ENCODE results near the gene NT5DC1. TPM values are rescaled to one million over a fixed set of nuclear protein-coding genes. Genes with fewer than 3 reads are reported as not detected.

Gene NT5DC1
- total RNA-seq, 2 donors from 2014 or later, result 37.5 to 47.1 TPM

DNA sequence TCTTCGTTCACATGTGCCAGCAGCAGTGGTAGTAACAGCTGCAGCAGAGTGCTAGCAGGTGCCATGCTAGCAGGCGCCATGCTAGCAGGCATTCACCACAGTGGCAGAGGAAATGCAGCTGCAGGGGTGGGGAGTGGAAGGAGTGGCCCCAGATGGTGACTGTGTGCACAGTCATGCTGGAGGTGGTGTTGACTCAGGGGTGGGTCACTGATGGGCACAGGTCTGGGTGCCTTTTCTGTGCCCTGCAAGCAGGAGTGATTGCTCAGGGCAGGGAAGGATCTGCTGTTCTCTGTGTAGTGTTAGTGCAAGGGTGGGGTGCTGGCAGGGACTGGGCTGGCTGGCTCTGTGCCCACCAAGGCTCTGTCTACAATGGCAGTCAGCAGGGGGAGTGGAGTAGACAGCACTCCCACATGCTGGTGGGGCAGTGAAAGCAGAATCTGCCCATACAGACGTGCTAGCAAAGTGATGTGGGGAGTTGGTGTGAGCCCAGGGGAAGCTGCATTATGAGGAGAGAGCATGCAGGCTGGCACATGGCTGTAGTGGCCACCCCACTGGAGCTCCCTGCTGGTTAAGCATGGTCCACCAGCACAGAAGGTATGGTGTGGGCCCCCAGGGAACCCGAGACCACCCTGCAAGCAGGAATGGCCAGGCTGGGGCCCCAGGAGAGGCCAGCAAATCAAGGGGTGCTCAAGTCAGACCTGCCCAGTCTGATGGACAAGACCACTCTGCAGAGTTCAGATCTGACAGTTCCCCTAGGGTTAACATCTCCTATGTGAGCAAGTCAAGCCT is 164.6 kb downstream of the NT5DC1 start:
- Mint-ChIP-seq H3K4me1 (peaks cover 34% of the 10 kb centered on the region), H3K27ac (no peak overlapping the region), H3K9me3 (peaks cover 5% of the 10 kb centered on the region), H3K4me3 (no peak overlapping the region), H3K27me3 (no peaks in the 10 kb centered on the region), H3K36me3 (ENCODE audit: low read depth) (peaks cover 23% of the 10 kb centered on the region)
- peak; percentile 81 for ATAC-seq (replicated peaks)

DNA sequence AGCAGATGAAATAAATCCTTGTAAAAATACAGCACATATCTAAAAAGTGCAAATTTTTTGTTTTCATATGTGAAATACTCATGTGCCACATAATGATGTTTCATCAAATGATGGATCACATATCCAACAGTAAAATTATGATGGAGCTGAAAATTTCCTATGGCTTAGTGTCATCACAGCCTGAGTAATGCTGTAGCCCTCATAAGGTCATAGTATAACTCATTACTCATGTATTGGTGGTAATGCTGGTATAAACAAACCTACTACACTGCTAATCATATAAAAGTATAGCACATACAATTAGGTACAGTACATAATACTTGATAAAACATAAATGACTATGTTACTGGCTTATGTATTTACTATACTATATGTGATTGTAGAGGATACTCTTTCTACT is 166.2 kb downstream of the NT5DC1 start:
- Mint-ChIP-seq H3K9me3 (peaks cover 5% of the 10 kb centered on the region), H3K27me3 (no peaks in the 10 kb centered on the region)
- peak; percentile 63 for ATAC-seq (replicated peaks)

DNA sequence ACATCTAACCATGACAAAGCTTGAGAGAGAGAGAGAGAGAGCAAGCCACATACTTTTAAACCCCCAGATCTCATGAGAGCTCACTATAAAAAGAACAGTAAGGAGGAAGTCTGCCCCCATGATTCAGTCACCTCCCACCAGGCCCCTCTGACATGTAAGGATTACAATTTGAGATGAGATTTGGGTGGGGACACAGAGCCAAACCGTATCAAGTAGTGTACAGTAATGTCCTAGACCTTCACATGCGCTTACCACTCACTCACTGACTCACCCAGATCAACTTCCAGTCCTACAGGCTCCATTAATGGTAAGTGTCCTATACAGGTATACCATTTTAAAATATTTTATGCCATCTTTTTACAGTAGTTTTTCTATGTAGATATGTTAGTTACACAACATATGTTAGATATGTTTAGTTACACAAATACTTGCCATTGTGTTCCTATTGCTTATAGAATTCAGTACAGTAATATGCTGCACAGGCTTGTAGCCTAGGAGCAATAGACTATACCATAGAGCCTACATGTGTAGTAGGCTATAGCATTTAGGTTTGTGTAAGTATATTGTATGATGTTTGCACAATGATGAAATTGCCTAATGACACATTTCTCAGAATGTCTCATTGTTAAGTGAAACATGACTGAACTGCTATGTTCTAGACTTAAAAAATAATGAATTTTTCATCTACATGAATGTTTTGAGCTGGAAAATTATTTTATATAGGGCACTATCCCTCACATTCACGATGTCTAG is 167.4 kb downstream of the NT5DC1 start:
- Mint-ChIP-seq H3K4me3 (peak overlapping the region; percentile 26), H3K27ac (peak overlapping the region; percentile 39), H3K9me3 (no peaks in the 10 kb centered on the region), H3K27me3 (no peaks in the 10 kb centered on the region), H3K36me3 (ENCODE audit: low read depth) (peaks cover 41% of the 10 kb centered on the region), H3K4me1 (peaks cover 21% of the 10 kb centered on the region)
- ATAC-seq (replicated peaks), result peak; percentile 65

More for the DNA sequence above, 166.2 kb downstream of the NT5DC1 start:
- Mint-ChIP-seq H3K36me3 (ENCODE audit: low read depth) (peaks cover 32% of the 10 kb centered on the region), H3K4me3 (no peak overlapping the region), H3K4me1 (peaks cover 26% of the 10 kb centered on the region), H3K27ac (no peak overlapping the region)

DNA sequence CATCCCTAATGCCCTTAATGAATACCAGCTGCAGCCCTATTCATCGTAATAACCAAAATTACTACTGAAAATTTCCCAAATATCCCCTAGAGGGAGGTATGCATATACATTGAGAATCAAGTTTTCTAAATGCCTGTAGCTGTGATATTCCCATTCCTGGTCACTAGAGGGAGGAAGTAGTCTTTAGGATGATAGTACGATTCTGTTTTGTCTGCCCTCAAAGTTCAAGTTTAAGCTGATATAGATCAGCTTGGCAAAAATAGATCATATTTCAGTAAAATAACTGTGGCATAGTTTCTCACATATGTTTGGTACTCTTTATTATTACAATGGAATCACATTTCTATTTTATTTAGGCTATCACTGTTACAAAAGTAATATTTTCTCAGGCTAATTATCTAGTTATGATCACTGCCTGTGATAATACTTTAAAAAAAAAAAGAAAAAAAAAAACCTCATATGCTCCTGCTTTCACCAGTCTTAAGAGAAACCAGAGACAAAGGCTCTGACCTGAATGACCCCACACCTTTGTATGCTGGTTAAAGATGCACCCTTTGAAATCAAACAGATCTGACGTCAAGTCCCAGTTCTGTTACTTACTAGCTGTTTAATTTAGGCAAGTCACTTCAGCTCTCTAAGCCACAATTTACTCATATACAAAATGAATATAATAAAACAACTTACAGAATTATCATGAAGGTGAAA is 168.1 kb downstream of the NT5DC1 start:
- H3K27me3 Mint-ChIP-seq, result no peaks in the 10 kb centered on the region
- ATAC-seq (replicated peaks), result peak; percentile 39
- peak overlapping the region; percentile 26 for H3K4me3 Mint-ChIP-seq
- H3K36me3 Mint-ChIP-seq (ENCODE audit: low read depth), result peaks cover 48% of the 10 kb centered on the region
- no peaks in the 10 kb centered on the region for H3K9me3 Mint-ChIP-seq
- peaks cover 21% of the 10 kb centered on the region for H3K4me1 Mint-ChIP-seq
- peak overlapping the region; percentile 39 for H3K27ac Mint-ChIP-seq

DNA sequence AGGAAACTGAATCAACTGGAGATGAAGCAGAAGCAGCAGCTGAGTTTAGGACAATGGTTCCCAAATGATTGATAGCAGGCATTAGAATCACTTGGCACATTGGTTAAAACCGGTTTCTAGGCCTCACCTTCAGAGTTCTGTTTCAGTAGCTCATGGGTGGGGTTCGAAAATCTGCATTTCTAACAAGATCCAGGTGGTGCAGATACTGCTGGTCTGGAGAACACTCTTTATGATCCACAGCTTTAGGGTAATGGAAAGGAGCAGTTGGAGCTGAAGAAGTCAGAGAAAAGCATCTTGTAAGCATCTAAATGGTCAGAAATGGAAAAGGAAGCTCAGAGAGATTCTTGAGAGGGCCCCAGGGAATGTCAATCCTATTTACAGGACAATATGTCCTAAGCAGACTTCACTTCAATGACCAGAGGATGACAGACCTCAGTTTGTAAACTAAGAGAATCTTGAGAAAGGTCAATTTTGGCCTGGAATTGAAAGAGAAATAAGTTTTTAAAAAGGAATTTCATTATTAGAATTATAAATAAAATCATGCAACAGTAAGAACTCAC is 170.6 kb downstream of the NT5DC1 start:
- Mint-ChIP-seq H3K27ac (peak overlapping the region; percentile 52), H3K4me3 (no peak overlapping the region), H3K27me3 (no peaks in the 10 kb centered on the region), H3K9me3 (no peaks in the 10 kb centered on the region), H3K36me3 (ENCODE audit: low read depth) (peaks cover 63% of the 10 kb centered on the region), H3K4me1 (peaks cover 24% of the 10 kb centered on the region)
- no peak for ATAC-seq (replicated peaks)

DNA sequence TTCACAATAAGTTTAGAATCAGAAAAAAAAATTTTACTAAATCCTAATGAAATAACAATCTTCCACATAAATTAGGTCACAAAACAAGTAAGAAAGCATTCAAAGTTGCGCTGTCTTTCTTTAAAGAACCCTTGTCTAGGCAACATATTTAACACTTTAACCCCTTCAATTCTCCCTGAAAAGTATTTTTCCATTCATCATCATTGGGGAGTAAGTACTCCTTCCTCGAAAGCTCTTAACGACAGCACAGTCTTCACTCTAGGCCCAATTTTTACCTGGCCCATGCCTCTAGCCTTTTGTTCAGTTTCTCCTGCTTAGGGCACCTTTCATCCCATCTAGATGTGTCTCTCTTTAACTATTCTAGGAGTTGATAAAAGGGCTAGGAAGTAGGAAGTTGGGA is 176.5 kb downstream of the NT5DC1 start:
- Mint-ChIP-seq H3K36me3 (ENCODE audit: low read depth) (peaks cover 79% of the 10 kb centered on the region), H3K27ac (peak overlapping the region; percentile 100), H3K9me3 (no peaks in the 10 kb centered on the region), H3K4me3 (peak overlapping the region; percentile 95), H3K27me3 (no peaks in the 10 kb centered on the region), H3K4me1 (peaks cover 24% of the 10 kb centered on the region)
- no peak for ATAC-seq (replicated peaks)

DNA sequence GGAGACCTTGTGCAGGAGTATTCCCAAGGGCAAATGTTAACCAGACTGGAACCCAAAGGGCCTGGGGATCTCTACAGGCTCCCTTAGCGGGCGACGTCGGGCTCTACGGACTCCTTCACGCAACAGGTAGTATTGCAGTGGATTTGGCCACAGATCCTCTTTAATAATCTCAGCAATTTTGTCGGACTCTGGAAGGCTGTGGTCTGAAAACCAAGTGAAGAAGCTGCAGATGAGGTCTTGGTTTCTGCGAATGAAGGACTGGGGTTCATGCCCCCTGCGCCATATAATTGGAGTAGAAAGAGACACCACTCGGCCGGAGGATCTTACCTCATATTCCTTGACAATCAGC is 177.8 kb downstream of the NT5DC1 start:
- peaks cover 24% of the 10 kb centered on the region for H3K4me1 Mint-ChIP-seq
- peak overlapping the region; percentile 95 for H3K4me3 Mint-ChIP-seq
- no peak for ATAC-seq (replicated peaks)
- no peaks in the 10 kb centered on the region for H3K9me3 Mint-ChIP-seq
- H3K27me3 Mint-ChIP-seq, result no peaks in the 10 kb centered on the region
- peak overlapping the region; percentile 100 for H3K27ac Mint-ChIP-seq
- H3K36me3 Mint-ChIP-seq (ENCODE audit: low read depth), result peaks cover 66% of the 10 kb centered on the region

DNA sequence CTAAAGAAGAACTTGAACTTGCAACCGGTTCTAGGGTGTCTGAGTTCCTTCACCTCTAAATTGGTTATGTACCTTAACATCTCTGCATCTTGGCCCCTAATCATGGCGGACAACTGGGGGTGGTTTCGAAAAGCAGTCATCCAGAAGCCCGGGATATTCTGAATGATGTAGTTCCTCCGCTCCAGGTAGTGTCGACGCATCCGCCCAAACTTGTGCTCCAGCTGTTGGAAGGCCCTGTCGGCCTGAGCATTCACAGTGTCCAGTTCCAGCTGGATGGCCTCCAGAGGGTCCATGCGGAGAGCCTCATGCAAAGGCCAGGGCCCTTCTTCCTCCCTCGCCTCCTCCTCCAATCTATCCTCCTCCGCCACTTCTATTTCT is 178.2 kb downstream of the NT5DC1 start:
- no peaks in the 10 kb centered on the region for H3K9me3 Mint-ChIP-seq
- H3K36me3 Mint-ChIP-seq (ENCODE audit: low read depth), result peaks cover 62% of the 10 kb centered on the region
- H3K27me3 Mint-ChIP-seq, result no peaks in the 10 kb centered on the region
- peak; percentile 8 for ATAC-seq (replicated peaks)
- peak overlapping the region; percentile 95 for H3K4me3 Mint-ChIP-seq
- H3K27ac Mint-ChIP-seq, result peak overlapping the region; percentile 100
- peaks cover 24% of the 10 kb centered on the region for H3K4me1 Mint-ChIP-seq

DNA sequence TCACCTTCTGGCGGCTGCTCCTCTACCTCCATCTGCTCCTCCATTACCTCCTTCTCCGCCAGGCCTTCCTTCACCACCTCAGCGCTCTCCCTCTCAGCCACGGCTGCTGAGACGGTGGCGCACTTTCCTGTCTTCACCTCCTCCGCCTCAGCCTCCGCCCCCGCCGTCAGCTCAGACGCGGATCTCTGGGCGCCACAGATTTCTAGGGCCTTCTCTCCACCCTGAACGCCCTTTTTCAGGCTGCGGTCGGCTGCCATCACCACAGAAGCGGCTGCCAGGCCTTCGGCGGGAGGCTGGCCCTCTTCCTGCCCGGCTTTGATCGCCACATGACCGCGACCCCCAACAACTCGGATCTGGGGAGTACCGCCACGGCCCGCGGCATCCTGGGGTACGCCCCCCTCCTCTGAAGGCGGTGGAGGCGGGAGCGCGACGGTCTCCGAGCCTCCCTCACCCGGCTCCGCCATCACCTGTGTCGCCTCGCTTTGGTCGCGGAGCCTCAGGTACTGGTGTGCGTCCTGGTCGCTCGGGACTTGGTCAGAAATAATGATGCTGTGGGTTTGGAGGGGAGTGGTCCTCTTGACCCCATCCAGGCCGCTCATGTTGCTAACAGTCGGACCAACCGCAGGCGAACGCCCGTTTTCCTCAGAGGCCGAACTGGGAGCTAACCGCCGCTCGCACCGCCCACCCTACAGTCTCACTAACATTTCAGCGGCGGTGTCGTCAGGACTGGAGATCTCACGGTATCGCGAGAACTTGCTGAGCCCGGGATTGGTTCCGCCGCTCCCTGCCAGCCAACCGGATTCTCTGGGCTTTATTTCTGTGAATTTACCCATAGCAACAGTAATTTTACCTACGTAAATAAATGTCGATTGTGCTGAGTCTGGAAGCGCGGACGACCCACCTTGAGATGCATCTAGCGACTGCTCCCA is 178.8 kb downstream of the NT5DC1 start, which contains the start of gene TSPYL1:
Gene TSPYL1, minus strand, starts transcription at position 699 of the 929 bp plus-strand sequence. Its CDS starts 100 bp downstream, at position 599.
- H3K4me3 Mint-ChIP-seq, result peak within 1 kb of the TSS; percentile 95
- peaks cover 56% of the 10 kb centered on the region for H3K36me3 Mint-ChIP-seq (ENCODE audit: low read depth)
- peak within 1 kb of the TSS; percentile 100 for H3K27ac Mint-ChIP-seq
- peak; percentile 94 for ATAC-seq (replicated peaks)
- no peaks in the 10 kb centered on the region for H3K27me3 Mint-ChIP-seq
- no peaks in the 10 kb centered on the region for H3K9me3 Mint-ChIP-seq
- H3K4me1 Mint-ChIP-seq, result peaks cover 24% of the 10 kb centered on the region

DNA sequence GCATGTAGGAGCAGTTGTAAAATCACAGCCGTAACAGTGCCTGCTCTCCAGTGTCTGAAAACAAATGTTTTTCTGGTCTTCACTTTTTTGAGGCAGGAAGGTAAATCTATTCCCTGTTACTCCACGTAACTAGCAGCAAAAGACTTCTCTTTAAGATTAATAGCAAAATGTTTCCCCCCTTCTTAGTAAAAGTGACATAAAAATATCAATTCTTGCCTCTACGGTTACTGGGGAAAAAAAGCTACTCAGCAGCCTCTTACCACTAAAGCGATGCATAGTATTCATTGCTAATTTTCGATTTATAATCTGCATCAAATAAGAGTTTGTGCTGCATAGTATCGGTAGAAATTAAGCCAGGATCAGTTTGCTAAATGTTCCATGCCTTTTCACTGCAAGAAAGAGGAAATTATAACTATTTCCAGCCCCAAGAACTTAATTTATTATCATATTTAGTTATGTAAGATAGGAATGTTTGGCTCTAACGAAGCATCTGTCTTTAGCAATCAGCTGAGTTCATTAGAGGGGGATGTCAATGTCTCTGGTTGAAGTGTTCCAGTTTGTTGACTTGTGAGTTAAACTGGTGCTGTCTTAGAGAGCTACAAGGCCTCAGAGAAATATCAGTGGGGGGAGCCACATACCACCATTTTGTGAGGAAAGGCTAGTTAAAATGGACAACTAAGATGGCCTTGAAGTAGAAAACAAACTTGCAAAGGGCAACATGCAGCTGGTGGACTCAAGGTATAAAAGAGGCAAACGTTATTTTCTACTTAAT is 179.7 kb downstream of the NT5DC1 start:
- Mint-ChIP-seq H3K36me3 (ENCODE audit: low read depth) (peaks cover 47% of the 10 kb centered on the region), H3K4me3 (peak overlapping the region; percentile 95), H3K4me1 (peaks cover 20% of the 10 kb centered on the region), H3K27me3 (no peaks in the 10 kb centered on the region), H3K27ac (peak overlapping the region; percentile 100), H3K9me3 (no peaks in the 10 kb centered on the region)
- no peak for ATAC-seq (replicated peaks)

DNA sequence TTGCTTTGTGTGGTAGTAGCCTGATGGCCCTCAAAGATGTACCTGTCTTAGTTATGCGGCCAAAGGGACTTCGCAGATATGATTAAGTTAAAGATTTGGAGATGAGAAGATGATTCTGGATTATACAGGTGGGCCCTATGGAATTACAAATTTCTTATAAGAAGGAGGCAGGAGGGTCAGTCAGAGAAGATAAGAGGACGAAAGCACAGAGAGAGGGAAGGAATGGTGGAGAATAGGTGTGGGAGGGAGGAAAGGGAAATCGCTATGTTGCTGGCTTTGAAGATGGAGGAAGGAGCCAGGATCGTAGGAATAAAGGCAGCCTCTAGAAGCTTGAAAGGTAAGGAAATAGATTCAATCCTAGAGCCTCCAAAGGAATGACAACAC is 180.3 kb downstream of the NT5DC1 start:
- H3K4me3 Mint-ChIP-seq, result peak overlapping the region; percentile 95
- peak overlapping the region; percentile 100 for H3K27ac Mint-ChIP-seq
- H3K36me3 Mint-ChIP-seq (ENCODE audit: low read depth), result peaks cover 41% of the 10 kb centered on the region
- H3K9me3 Mint-ChIP-seq, result no peaks in the 10 kb centered on the region
- no peaks in the 10 kb centered on the region for H3K27me3 Mint-ChIP-seq
- ATAC-seq (replicated peaks), result no peak
- H3K4me1 Mint-ChIP-seq, result peaks cover 17% of the 10 kb centered on the region

DNA sequence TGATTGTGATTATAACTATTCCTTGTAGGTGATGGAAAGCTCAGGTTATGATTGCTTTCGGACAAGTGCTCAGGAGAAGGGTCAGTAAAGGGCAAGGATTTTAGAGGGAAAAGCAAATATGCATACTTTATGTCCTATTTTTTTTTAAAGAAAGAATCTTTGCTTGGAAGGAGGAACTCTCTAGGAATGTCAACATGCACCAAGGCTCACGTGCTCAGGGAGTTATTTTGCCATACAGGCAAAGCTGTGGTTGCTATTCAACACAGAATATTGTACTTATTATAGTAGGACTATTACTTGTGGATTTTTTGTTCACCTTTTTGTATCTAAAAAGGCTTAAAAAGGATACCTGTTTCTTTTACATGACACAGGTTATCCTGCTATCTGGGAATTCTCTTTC is 182.0 kb downstream of the NT5DC1 start:
- H3K27ac Mint-ChIP-seq, result peak overlapping the region; percentile 52
- H3K36me3 Mint-ChIP-seq (ENCODE audit: low read depth), result peaks cover 24% of the 10 kb centered on the region
- peaks cover 6% of the 10 kb centered on the region for H3K4me1 Mint-ChIP-seq
- ATAC-seq (replicated peaks), result no peak
- H3K9me3 Mint-ChIP-seq, result no peaks in the 10 kb centered on the region
- no peaks in the 10 kb centered on the region for H3K27me3 Mint-ChIP-seq
- no peak overlapping the region for H3K4me3 Mint-ChIP-seq

DNA sequence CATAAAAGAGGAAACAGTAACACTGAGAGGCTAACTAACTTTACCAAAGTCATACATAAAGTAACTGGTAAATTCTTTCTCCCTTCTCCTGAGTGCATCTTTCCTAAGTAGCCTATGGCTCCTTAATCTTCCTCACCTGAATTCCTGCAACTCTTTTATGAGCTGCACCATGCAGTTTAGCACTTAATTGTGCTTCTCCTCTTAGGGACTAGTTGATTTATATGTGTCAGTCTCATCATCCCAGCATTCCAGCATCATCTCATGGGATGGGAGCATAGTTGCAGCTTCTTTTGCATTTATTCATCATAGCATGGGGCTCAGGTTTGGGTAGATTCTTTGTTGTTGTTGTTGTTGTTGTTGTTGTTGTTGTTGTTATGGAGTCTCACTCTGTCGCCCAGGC is 182.5 kb downstream of the NT5DC1 start:
- no peaks in the 10 kb centered on the region for H3K9me3 Mint-ChIP-seq
- H3K27ac Mint-ChIP-seq, result no peak overlapping the region
- H3K27me3 Mint-ChIP-seq, result no peaks in the 10 kb centered on the region
- peaks cover 19% of the 10 kb centered on the region for H3K36me3 Mint-ChIP-seq (ENCODE audit: low read depth)
- no peak for ATAC-seq (replicated peaks)
- peaks cover 6% of the 10 kb centered on the region for H3K4me1 Mint-ChIP-seq
- H3K4me3 Mint-ChIP-seq, result no peak overlapping the region

Measured in activated T-helper 17 cell treated with anti-CD3 and anti-CD28 coated beads, Interleukin-2, amount 50 U/mL, for 72 hours (primary cell).